Measurements from ENCODE around the gene OSBPL10.

OSBPL10 gene

GRCh38 chr3:31925271-31925630, 55.8 kb downstream of the OSBPL10 start:
- no peak for DNase-seq (ENCODE audit: low spot score)

DNA sequence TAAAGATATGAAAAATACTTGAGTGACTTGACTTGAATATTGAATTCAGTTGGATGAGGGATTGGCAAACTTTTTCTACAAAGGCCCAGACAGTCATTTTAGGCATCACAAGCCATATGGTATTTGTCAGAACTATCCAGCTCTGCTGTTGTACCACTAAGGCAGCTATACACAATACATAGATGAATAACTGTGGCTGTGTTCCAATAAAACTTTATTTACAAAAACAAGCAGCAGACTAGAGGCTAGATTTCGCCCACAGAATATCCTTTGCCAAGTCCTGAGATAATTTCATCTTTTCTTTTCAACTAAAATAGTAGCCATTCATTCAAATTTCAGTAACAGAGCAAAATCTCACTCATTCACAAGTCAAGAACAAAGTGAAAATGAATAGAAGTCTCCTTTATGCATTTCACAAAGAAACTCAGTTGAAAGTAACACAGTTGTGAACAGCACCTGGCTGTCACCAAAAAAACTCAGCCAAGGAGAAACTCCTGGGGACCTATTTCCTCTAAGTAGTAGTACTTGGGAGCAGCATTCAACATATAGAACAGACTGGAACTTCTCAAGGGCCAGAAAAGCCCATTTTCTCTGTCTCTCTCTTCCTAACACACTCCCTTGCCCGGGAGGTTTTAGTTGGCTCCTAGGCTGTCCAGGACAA, 56.3 kb downstream of the OSBPL10 start:
- DNase-seq (ENCODE audit: low spot score) = no peak

DNA sequence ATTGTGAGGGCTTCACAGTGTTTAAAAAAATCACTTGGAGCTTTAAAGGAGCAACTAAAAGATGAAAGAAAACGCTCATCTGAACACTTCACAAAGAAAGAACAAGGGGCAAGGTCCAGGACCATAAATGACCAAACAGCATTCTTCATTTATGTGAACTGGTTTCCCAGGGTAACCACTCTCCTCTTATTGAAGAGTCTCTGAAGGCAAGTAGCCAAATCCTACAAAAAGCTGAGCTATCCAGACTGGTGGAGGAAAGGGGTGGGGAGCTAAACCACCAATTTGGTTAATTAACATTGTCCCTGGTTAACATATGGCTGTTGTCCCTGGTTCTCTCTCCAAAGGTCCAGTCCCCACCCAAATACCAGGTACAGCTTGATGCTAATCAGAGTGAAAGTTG, 58.1 kb downstream of the OSBPL10 start:
- no peak for DNase-seq (ENCODE audit: low spot score)

DNA sequence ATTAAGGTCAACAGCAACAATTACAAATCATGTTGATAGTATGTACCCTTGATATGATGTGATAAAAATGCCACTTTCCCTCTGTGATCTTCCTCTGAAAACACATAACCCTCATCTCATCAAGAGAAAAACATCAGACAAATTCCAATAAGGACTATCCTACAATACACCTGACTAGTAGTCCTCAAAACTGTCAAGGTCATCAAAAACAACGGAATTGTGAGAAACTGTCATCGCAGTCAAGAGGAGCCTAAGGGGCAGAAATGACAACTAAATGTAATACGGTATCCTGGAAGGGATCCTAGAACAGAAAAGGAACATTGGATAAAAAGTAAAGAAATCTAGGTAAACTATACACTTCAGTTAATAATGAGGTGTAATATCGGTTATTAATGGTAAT, 59.2 kb downstream of the OSBPL10 start:
- DNase-seq (ENCODE audit: low spot score) = no peak

DNA sequence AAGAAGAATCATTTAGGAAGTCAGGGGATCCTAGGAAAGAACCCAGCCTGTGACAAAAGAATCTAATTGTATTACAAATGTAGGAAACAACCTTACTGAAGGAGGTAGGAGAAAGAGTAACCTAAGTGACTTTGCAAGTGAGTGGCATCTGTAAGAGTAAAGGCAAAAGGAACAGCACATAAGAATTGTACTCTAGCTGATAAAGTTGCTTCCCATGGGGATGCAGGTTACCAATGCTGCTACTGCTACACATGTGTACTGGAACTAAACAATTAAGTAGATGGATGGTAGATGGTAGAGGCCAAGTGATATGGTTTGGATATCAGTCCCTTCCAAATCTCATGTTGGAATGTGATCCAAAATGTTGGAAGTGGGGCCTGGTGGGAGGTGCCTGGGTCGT, 60.8 kb downstream of the OSBPL10 start:
- DNase-seq (ENCODE audit: low spot score) = no peak

GRCh38 chr3:31919528-31919927, 61.5 kb downstream of the OSBPL10 start:
- DNase-seq (ENCODE audit: low spot score) = no peak

DNA sequence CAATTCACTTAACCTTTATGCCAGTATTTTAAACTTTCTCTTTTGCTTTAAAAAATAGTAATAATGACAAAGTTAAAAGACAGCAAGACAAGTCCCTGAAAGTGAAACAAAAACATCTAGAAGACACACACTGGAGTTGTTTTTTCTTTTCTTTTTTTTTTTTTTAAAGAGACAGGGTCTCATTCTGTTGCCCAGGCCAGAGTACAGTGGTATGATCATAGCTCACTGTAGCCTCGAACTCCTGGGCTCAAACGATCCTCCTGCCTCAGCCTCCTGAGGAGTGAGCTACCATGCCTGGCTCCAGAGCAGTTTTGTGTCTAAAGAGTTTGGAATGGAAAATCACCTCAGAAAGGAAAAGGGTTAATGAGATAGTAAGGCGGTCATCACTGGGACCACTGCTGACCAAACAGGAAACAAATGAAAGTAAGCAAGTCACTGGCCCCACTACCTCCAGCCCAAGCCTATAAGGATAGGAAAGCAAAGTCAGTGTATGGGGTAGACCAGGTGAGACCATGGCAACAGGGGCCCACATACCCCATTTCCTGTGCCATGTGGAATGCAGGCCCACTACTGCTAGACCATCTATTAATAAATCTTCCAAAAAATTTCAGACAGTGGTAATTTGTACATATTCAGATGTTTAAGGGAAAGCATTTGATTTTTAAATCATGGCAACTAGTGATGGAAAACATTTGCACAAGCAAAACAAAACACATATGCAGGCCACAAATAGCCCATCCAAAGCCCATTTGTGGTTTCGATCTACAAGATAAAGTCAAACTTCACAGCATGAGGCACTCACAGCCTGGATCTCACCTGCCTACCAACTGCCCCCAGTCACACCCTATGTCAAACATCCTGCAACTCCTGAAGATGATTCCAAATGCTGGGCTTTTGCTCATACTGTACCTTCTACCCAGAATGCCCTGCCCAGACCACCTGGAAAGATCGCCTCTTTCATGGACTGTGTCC, 62.6 kb downstream of the OSBPL10 start:
- DNase-seq (ENCODE audit: low spot score) = no peak

- DNase-seq (ENCODE audit: low spot score) = no peak
Measured at GRCh38 chr3:31917303-31918005, 63.6 kb downstream of the OSBPL10 start.

- DNase-seq (ENCODE audit: low spot score) = no peak
Measured at GRCh38 chr3:31911643-31912042, 69.4 kb downstream of the OSBPL10 start.

GRCh38 chr3:31911124-31911523, 69.9 kb downstream of the OSBPL10 start:
- no peak for DNase-seq (ENCODE audit: low spot score)

- no peak for DNase-seq (ENCODE audit: low spot score)
Measured at GRCh38 chr3:31909455-31909854, 71.6 kb downstream of the OSBPL10 start.

GRCh38 chr3:31908391-31909097, 72.5 kb downstream of the OSBPL10 start:
- no peak for DNase-seq (ENCODE audit: low spot score)

GRCh38 chr3:31906182-31906581, 74.9 kb downstream of the OSBPL10 start:
- DNase-seq (ENCODE audit: low spot score) = no peak

- no peak for DNase-seq (ENCODE audit: low spot score)
Measured at GRCh38 chr3:31903686-31904431, 77.2 kb downstream of the OSBPL10 start.

DNA sequence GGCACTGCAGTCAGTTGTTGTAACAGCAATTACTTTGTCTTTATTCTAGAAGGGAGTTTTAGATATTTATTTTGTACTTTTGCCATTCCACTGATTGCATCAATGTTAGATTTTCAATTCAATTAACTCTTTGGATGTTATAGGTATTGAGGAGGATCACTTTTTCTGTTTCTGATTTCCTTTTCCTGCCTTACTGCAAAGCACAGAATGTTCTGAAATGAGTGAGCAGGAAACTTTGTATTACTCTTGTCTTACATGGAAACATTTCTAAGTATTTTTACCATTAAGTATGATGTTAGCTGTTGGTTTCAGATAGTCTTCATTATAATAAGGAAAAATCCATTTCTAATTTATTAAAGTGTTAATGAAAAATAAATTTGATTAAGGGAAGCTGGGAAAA, 80.5 kb downstream of the OSBPL10 start:
- DNase-seq (ENCODE audit: low spot score) = no peak

GRCh38 chr3:31896648-31897433, 84.2 kb downstream of the OSBPL10 start:
- DNase-seq (ENCODE audit: low spot score) = no peak

DNA sequence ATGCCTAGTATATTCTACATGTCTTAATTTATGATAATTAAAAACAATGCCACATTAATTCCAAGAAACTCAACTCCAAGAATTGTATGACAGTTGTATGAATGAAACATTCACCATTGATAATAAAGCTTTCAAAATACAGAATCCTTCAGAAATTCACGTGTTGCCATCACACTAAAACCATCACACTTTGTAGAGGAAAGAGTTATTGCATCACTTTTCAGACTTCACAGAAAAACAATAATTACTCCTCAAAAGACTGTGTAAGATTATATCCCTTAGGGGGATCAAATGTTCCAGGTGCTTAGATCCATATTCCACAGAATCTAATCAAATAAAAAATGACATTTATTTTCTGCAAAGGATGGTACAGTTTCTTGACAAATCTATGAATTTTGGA, 85.0 kb downstream of the OSBPL10 start:
- DNase-seq (ENCODE audit: low spot score) = no peak

DNA sequence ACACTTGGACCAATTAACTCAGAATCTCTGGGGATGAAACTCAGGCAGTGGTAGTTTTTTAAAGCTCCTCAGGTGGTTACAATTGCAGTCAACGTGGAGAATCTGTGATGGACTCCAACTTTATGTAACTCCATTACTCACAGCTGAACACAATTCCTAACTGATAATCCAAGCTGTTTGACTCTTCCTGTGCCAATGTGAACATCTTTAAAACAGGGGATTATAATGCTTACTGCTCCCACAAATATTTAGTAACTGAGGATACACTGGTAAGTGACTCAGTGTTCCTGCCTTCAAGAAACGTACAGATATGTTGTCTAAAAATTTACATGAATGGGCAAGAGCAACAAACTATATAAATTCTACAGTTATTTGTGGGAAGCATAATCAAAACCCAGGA, 85.6 kb downstream of the OSBPL10 start:
- no peak for DNase-seq (ENCODE audit: low spot score)

DNA sequence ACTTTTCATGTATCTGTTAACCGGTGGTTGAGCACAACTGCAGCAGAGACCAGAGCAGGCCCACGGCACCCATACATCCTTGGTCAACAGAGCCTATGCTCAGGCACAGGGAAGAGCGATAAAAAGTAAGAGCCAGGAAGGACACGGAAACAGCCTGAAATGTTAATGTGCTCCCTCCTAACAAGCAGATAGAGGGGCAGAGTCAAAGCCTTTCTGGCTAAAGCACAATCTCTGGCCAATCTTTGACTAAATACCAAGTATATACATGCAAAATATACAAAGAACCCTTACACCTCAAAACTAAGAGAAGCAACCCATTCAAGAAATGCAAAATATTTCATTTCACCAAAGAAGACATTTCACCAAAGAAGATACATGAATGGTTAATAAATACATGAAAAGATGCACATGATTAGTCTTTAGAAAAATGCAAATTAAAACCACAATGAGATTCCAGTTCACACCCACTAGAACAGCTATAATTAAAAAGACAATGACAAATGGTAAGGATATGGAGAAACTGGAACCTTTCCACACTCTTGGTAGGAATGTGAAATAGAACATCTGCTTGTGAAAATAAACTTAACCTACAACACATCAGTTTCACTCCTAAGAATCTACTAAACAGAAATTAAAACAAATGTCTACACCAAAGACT, 88.0 kb downstream of the OSBPL10 start:
- DNase-seq (ENCODE audit: low spot score) = no peak

GRCh38 chr3:31892500-31892899, 88.6 kb downstream of the OSBPL10 start:
- no peak for DNase-seq (ENCODE audit: low spot score)

Data from Ammon's horn (tissue), 1 donor.